HG02938 (cell line): Measurements from ENCODE around the gene SLC48A1.

Experiments
- ATAC-seq: cut with Tn5 transposase; IDR thresholded peaks from one replicate; pipeline ENCODE4 v1.9.1; 2021; ENCODE audit warnings: mild to moderate bottlenecking, moderate library complexity; ENCODE audit not compliant: unreplicated experiment

The SLC48A1 gene

GRCh38 chr12:47776471-47777143, 3.6 kb downstream of the SLC48A1 start:
- no peak for ATAC-seq

- no peak for ATAC-seq
Measured at GRCh38 chr12:47777151-47777550, 4.1 kb downstream of the SLC48A1 start.

GRCh38 chr12:47777741-47778558, 4.9 kb downstream of the SLC48A1 start:
- ATAC-seq = no peak

- ATAC-seq = no peak
Measured at GRCh38 chr12:47778881-47779280, 5.8 kb downstream of the SLC48A1 start.

GRCh38 chr12:47779301-47779942, 6.4 kb downstream of the SLC48A1 start:
- peak; percentile 88 for ATAC-seq

GRCh38 chr12:47779943-47780504, 7.0 kb downstream of the SLC48A1 start:
- ATAC-seq = no peak

GRCh38 chr12:47781479-47782371, 8.7 kb downstream of the SLC48A1 start:
- no peak for ATAC-seq

GRCh38 chr12:47782372-47782770, 9.3 kb downstream of the SLC48A1 start:
- no peak for ATAC-seq

GRCh38 chr12:47783024-47783755, 10.2 kb downstream of the SLC48A1 start:
- ATAC-seq = no peak

GRCh38 chr12:47783821-47784819, 11.1 kb downstream of the SLC48A1 start:
- no peak for ATAC-seq

GRCh38 chr12:47785036-47785886, 12.2 kb downstream of the SLC48A1 start:
- no peak for ATAC-seq

- no peak for ATAC-seq
Measured at GRCh38 chr12:47785887-47786661, 13.0 kb downstream of the SLC48A1 start.

GRCh38 chr12:47786662-47787280, 13.7 kb downstream of the SLC48A1 start:
- ATAC-seq = no peak

GRCh38 chr12:47787596-47788319, 14.7 kb downstream of the SLC48A1 start:
- ATAC-seq = no peak

- no peak for ATAC-seq
Measured at GRCh38 chr12:47789141-47789540, 16.1 kb downstream of the SLC48A1 start.
